HepG2 (cell line): ENCODE data around the gene SDC1. TPM values are rescaled to one million over a fixed set of nuclear protein-coding genes. Genes with fewer than 3 reads are reported as not detected.

Experiments used
- HHEX ChIP-seq: IDR thresholded peaks from 2 replicates; pipeline ENCODE4 v1.6.1; 2016; ENCODE audit warnings: control low read depth
- KDM3A ChIP-seq: IDR thresholded peaks from 2 replicates; pipeline ENCODE4 v1.6.1; 2018; ENCODE audit warnings: low read depth, missing compliant biosample characterization
- KLF12 ChIP-seq: sonication (generic); formaldehyde crosslinking; IDR thresholded peaks from 2 replicates; pipeline ENCODE4 v1.4.0; 2020; ENCODE audit warnings: missing genetic modification reagents, borderline replicate concordance
- SRSF9 ChIP-seq: fragments of 200-400 bp; formaldehyde crosslinking; IDR thresholded peaks from 2 replicates; pipeline ENCODE4 v1.6.1; 2018; ENCODE audit warnings: borderline replicate concordance, mild to moderate bottlenecking, low read depth, low read length; ENCODE audit not compliant: insufficient read depth, poor library complexity, severe bottlenecking
- STAG1 ChIP-seq: sonication (generic); formaldehyde crosslinking; IDR thresholded peaks from 2 replicates; pipeline ENCODE4 v1.4.0; 2020; ENCODE audit warnings: missing genetic modification reagents
- TARDBP ChIP-seq: sonication (generic); formaldehyde crosslinking; IDR thresholded peaks from 2 replicates; pipeline ENCODE4 v1.8.0; 2022; ENCODE audit warnings: mild to moderate bottlenecking, missing genetic modification reagents
- ZBTB8A ChIP-seq: sonication (generic); formaldehyde crosslinking; IDR thresholded peaks from 2 replicates; pipeline ENCODE4 v1.4.0; 2020; ENCODE audit warnings: mild to moderate bottlenecking, low read depth, missing genetic modification reagents, borderline replicate concordance
- ZFP82 ChIP-seq: sonication (generic); formaldehyde crosslinking; IDR thresholded peaks from 2 replicates; pipeline ENCODE4 v1.5.1; 2020; ENCODE audit warnings: mild to moderate bottlenecking, missing genetic modification reagents, borderline replicate concordance
- ZNF839 ChIP-seq: sonication (generic); formaldehyde crosslinking; IDR thresholded peaks from 2 replicates; pipeline ENCODE4 v1.4.0; 2020; ENCODE audit warnings: missing genetic modification reagents, mild to moderate bottlenecking, borderline replicate concordance
- polyA plus RNA-seq, 8 experiments: library from polyadenylated mRNA; depleted of rRNA in 3 of 8; stranded (reverse) in 7 of 8; unstranded in 1 of 8; fragments of >200 nt; fragmentation: Illumina TruSeq in 4 of 8; extraction: Trizol in 4 of 8; gene quantifications; 2 replicates each; pipeline versions ENCODE4 v1.2.1 to v1.2.3, GENCODE V29; 2011 to 2016; ENCODE audit warnings: low read depth in 4 of 8, missing spikeins in 1 of 8, mixed read lengths in 1 of 8; ENCODE audit not compliant: insufficient read depth in 1 of 8
- total RNA-seq, 5 experiments: library from RNA; depleted of rRNA; stranded (reverse); fragments of >200 nt; fragmentation: Illumina TruSeq; extraction: Trizol; gene quantifications; 2 replicates each; pipeline ENCODE4 v1.2.3, GENCODE V29; 2016; ENCODE audit warnings: low read depth in 1 of 5
- TF ChIP-seq, protein P1 (sequence below), 2 experiments: sonication (generic) in 1 of 2; formaldehyde crosslinking in 1 of 2; IDR thresholded peaks; 2 replicates each; pipeline versions ENCODE4 v1.4.0 to v1.6.1; 2018 to 2020; ENCODE audit warnings: missing genetic modification reagents in 2 of 2, borderline replicate concordance in 1 of 2, low read depth in 1 of 2, mild to moderate bottlenecking in 1 of 2, missing biosample characterization in 1 of 2
- TF ChIP-seq, protein P2 (sequence below): sonication (generic); formaldehyde crosslinking; IDR thresholded peaks from 2 replicates; pipeline ENCODE4 v1.5.0; 2020; ENCODE audit warnings: mild to moderate bottlenecking, missing genetic modification reagents, borderline replicate concordance
- TF ChIP-seq, protein P3 (sequence below): sonication (generic); formaldehyde crosslinking; IDR thresholded peaks from 2 replicates; pipeline ENCODE4 v1.4.0; 2020; ENCODE audit warnings: mild to moderate bottlenecking, low read depth, missing genetic modification reagents
- TF ChIP-seq, protein P4 (sequence below): sonication (generic); formaldehyde crosslinking; IDR thresholded peaks from 2 replicates; pipeline ENCODE4 v1.9.0; 2021; ENCODE audit warnings: missing genetic modification reagents, borderline replicate concordance

Gene SDC1
- total and polyA plus RNA-seq, 2 of the 13 experiments (the other 11 are each of a cell fraction or from before 2014, with no cell fraction given), result 108 to 119 TPM

DNA sequence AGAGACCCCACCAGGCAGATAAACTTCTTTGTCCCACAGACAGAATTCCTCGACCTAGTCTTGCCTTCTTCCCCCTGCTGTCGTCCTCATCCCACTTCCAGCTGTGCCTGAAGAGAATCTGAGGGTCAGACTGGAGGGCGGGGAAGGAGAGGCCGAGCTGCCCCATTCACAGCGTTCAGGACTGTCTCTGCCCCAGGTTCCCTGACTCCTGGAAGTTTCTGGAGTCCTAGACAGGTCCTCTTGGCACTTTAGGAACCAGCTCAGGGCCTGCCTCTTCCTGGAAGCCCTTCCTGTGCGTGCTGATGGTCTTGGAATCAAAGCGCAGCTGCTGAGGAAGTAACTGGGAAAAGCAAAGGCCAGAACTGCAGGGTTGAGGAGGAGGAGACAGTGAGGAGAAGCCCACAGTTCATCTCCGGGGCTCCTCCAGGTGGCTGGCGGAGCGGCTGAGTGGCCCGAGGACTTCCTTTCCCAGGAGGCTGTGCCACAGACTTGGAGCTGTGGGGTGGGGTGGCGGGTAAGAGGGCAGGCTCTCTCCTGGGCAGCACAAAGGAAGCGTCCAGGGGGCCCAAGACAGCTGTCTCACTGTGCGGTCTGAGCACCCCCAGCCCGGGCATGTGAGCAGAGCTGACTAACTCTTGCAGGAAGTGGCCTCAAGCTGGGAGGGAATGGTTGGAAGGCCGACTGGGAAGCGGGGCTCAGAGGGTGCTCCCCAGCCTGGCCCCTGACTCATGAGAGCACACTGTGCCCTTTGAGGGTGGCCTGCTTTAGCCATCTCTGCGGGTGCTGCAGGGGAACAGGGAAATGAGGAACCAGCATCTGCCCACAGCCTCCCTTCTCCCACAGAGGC is 39.5 kb downstream of the SDC1 start (continued):
- TF ChIP-seq, protein P1, sequence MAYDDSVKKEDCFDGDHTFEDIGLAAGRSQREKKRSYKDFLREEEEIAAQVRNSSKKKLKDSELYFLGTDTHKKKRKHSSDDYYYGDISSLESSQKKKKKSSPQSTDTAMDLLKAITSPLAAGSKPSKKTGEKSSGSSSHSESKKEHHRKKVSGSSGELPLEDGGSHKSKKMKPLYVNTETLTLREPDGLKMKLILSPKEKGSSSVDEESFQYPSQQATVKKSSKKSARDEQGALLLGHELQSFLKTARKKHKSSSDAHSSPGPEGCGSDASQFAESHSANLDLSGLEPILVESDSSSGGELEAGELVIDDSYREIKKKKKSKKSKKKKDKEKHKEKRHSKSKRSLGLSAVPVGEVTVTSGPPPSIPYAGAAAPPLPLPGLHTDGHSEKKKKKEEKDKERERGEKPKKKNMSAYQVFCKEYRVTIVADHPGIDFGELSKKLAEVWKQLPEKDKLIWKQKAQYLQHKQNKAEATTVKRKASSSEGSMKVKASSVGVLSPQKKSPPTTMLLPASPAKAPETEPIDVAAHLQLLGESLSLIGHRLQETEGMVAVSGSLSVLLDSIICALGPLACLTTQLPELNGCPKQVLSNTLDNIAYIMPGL (CRISPR knock-in tag; IDR thresholded peaks at IDR 0.05; ENCODE audit: borderline replicate concordance in 1 of 2, low read depth in 1 of 2), result no peak
- TF ChIP-seq KDM3A (CRISPR knock-in tag), result peak; percentile 57; the same call in 1 of the 2 replicates
- TF ChIP-seq KLF12 (CRISPR knock-in tag), result no peak
- TF ChIP-seq, protein P2, sequence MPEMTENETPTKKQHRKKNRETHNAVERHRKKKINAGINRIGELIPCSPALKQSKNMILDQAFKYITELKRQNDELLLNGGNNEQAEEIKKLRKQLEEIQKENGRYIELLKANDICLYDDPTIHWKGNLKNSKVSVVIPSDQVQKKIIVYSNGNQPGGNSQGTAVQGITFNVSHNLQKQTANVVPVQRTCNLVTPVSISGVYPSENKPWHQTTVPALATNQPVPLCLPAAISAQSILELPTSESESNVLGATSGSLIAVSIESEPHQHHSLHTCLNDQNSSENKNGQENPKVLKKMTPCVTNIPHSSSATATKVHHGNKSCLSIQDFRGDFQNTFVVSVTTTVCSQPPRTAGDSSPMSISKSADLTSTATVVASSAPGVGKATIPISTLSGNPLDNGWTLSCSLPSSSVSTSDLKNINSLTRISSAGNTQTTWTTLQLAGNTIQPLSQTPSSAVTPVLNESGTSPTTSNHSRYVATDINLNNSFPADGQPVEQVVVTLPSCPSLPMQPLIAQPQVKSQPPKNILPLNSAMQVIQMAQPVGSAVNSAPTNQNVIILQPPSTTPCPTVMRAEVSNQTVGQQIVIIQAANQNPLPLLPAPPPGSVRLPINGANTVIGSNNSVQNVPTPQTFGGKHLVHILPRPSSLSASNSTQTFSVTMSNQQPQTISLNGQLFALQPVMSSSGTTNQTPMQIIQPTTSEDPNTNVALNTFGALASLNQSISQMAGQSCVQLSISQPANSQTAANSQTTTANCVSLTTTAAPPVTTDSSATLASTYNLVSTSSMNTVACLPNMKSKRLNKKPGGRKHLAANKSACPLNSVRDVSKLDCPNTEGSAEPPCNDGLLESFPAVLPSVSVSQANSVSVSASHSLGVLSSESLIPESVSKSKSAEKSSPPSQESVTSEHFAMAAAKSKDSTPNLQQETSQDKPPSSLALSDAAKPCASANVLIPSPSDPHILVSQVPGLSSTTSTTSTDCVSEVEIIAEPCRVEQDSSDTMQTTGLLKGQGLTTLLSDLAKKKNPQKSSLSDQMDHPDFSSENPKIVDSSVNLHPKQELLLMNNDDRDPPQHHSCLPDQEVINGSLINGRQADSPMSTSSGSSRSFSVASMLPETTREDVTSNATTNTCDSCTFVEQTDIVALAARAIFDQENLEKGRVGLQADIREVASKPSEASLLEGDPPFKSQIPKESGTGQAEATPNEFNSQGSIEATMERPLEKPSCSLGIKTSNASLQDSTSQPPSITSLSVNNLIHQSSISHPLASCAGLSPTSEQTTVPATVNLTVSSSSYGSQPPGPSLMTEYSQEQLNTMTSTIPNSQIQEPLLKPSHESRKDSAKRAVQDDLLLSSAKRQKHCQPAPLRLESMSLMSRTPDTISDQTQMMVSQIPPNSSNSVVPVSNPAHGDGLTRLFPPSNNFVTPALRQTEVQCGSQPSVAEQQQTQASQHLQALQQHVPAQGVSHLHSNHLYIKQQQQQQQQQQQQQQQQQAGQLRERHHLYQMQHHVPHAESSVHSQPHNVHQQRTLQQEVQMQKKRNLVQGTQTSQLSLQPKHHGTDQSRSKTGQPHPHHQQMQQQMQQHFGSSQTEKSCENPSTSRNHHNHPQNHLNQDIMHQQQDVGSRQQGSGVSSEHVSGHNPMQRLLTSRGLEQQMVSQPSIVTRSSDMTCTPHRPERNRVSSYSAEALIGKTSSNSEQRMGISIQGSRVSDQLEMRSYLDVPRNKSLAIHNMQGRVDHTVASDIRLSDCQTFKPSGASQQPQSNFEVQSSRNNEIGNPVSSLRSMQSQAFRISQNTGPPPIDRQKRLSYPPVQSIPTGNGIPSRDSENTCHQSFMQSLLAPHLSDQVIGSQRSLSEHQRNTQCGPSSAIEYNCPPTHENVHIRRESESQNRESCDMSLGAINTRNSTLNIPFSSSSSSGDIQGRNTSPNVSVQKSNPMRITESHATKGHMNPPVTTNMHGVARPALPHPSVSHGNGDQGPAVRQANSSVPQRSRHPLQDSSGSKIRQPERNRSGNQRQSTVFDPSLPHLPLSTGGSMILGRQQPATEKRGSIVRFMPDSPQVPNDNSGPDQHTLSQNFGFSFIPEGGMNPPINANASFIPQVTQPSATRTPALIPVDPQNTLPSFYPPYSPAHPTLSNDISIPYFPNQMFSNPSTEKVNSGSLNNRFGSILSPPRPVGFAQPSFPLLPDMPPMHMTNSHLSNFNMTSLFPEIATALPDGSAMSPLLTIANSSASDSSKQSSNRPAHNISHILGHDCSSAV, result no peak
- TF ChIP-seq ZFP82 (CRISPR knock-in tag), result peak; percentile 13; the same call in 1 of the 2 replicates
- no peak for TF ChIP-seq SRSF9
- TF ChIP-seq HHEX (CRISPR knock-in tag), result no peak
- TF ChIP-seq, protein P3, sequence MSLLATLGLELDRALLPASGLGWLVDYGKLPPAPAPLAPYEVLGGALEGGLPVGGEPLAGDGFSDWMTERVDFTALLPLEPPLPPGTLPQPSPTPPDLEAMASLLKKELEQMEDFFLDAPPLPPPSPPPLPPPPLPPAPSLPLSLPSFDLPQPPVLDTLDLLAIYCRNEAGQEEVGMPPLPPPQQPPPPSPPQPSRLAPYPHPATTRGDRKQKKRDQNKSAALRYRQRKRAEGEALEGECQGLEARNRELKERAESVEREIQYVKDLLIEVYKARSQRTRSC, result 0 out of 2 replicates have a peak, but pooled peaks have one; percentile 26
- peak; percentile 25; the same call in 1 of the 2 replicates for TF ChIP-seq TARDBP (CRISPR knock-in tag)
- TF ChIP-seq, protein P4, sequence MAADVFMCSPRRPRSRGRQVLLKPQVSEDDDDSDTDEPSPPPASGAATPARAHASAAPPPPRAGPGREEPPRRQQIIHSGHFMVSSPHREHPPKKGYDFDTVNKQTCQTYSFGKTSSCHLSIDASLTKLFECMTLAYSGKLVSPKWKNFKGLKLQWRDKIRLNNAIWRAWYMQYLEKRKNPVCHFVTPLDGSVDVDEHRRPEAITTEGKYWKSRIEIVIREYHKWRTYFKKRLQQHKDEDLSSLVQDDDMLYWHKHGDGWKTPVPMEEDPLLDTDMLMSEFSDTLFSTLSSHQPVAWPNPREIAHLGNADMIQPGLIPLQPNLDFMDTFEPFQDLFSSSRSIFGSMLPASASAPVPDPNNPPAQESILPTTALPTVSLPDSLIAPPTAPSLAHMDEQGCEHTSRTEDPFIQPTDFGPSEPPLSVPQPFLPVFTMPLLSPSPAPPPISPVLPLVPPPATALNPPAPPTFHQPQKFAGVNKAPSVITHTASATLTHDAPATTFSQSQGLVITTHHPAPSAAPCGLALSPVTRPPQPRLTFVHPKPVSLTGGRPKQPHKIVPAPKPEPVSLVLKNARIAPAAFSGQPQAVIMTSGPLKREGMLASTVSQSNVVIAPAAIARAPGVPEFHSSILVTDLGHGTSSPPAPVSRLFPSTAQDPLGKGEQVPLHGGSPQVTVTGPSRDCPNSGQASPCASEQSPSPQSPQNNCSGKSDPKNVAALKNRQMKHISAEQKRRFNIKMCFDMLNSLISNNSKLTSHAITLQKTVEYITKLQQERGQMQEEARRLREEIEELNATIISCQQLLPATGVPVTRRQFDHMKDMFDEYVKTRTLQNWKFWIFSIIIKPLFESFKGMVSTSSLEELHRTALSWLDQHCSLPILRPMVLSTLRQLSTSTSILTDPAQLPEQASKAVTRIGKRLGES (CRISPR knock-in tag), result no peak
- no peak for TF ChIP-seq STAG1 (CRISPR knock-in tag)
- TF ChIP-seq ZBTB8A (CRISPR knock-in tag), result no peak
- TF ChIP-seq ZNF839 (CRISPR knock-in tag), result no peak
